HUES48 (cell line): ENCODE results near the gene OR2V1.
"Not testable (repeated sequence)": the region's sequence is repeated elsewhere in the genome, so short reads cannot be mapped to it uniquely, and the experiment has no call there.

Experiments used
- H3K27ac ChIP-seq: one replicate; pipeline ENCODE4 v1.7.0; 2013; ENCODE audit warnings: low read depth, low read length, inconsistent platforms
- H3K27me3 ChIP-seq: 2 replicates; pipeline ENCODE4 v1.6.1; 2013; ENCODE audit warnings: mild to moderate bottlenecking, low read length; ENCODE audit not compliant: control insufficient read depth, insufficient read depth
- H3K36me3 ChIP-seq: 2 replicates; pipeline ENCODE4 v1.6.1; 2013; ENCODE audit warnings: low read length; ENCODE audit not compliant: control insufficient read depth, insufficient read depth
- H3K4me1 ChIP-seq: 2 replicates; pipeline ENCODE4 v1.6.1; 2013; ENCODE audit warnings: mild to moderate bottlenecking, low read length; ENCODE audit not compliant: control insufficient read depth, insufficient read depth
- H3K4me3 ChIP-seq: 2 replicates; pipeline ENCODE4 v1.5.1; 2013; ENCODE audit warnings: mild to moderate bottlenecking, low read depth, low read length
- H3K9ac ChIP-seq: 2 replicates; pipeline ENCODE4 v1.6.1; 2013; ENCODE audit warnings: mild to moderate bottlenecking, low read depth, low read length, moderate library complexity
- H3K9me3 ChIP-seq: 2 replicates; pipeline ENCODE4 v1.6.1; 2013; ENCODE audit warnings: low read length; ENCODE audit not compliant: control insufficient read depth, insufficient read depth

The OR2V1 gene

GRCh38 chr5:181130832-181131496 is at the start of gene OR2V1:
OR2V1 (minus strand) TSS chr5:181131169; CDS start chr5:181125304, 5,865 bp downstream.
- Histone ChIP-seq H3K4me3 (no peak within 1 kb of the TSS), H3K27me3 (no peaks in the 10 kb centered on the region)

GRCh38 chr5:181177559-181177958 is 46.6 kb upstream of the OR2V1 start:
- not testable (repeated sequence) for H3K4me1 ChIP-seq, H3K36me3 ChIP-seq, H3K27me3 ChIP-seq, H3K9me3 ChIP-seq, H3K27ac ChIP-seq, H3K4me3 ChIP-seq, H3K9ac ChIP-seq

More at GRCh38 chr5:181130832-181131496, at the start of gene OR2V1:
- no peaks in the 10 kb centered on the region for H3K4me1 ChIP-seq
- H3K27ac ChIP-seq = no peak within 1 kb of the TSS
- H3K9ac ChIP-seq = no peak within 1 kb of the TSS
- no peaks in the 10 kb centered on the region for H3K36me3 ChIP-seq
- peaks cover 5% of the 10 kb centered on the region; the same call in 1 of the 2 replicates for H3K9me3 ChIP-seq

GRCh38 chr5:181176254-181176952 is 45.4 kb upstream of the OR2V1 start:
- Histone ChIP-seq H3K27me3 (peaks cover 18% of the 10 kb centered on the region), H3K9me3 (no peaks in the 10 kb centered on the region), H3K9ac (no peak overlapping the region), H3K4me3 (no peak overlapping the region), H3K36me3 (no peaks in the 10 kb centered on the region), H3K27ac (no peak overlapping the region), H3K4me1 (no peaks in the 10 kb centered on the region)

GRCh38 chr5:181173420-181174342 is 42.7 kb upstream of the OR2V1 start:
- peaks cover 38% of the 10 kb centered on the region for H3K27me3 ChIP-seq
- no peak overlapping the region for H3K9ac ChIP-seq
- no peaks in the 10 kb centered on the region for H3K36me3 ChIP-seq
- H3K4me1 ChIP-seq = no peaks in the 10 kb centered on the region
- H3K27ac ChIP-seq = peak overlapping the region; percentile 34
- peak overlapping the region; percentile 66 for H3K4me3 ChIP-seq
- H3K9me3 ChIP-seq = no peaks in the 10 kb centered on the region

- H3K9ac ChIP-seq = no peak overlapping the region
- peaks cover 44% of the 10 kb centered on the region for H3K27me3 ChIP-seq
- H3K27ac ChIP-seq = no peak overlapping the region
- peak overlapping the region; percentile 66 for H3K4me3 ChIP-seq
- H3K9me3 ChIP-seq = no peaks in the 10 kb centered on the region
- no peaks in the 10 kb centered on the region for H3K4me1 ChIP-seq
- H3K36me3 ChIP-seq = no peaks in the 10 kb centered on the region
Observed at GRCh38 chr5:181173027-181173419, 42.1 kb upstream of the OR2V1 start.

GRCh38 chr5:181171782-181172181 is 40.8 kb upstream of the OR2V1 start:
- Histone ChIP-seq H3K27me3 (peaks cover 45% of the 10 kb centered on the region), H3K27ac (no peak overlapping the region), H3K4me1 (no peaks in the 10 kb centered on the region), H3K9me3 (no peaks in the 10 kb centered on the region), H3K4me3 (no peak overlapping the region), H3K9ac (no peak overlapping the region), H3K36me3 (no peaks in the 10 kb centered on the region)

- H3K27ac ChIP-seq = no peak overlapping the region
- no peak overlapping the region for H3K9ac ChIP-seq
- H3K27me3 ChIP-seq = peaks cover 45% of the 10 kb centered on the region
- H3K36me3 ChIP-seq = no peaks in the 10 kb centered on the region
- peak overlapping the region; percentile 69; the same call in 1 of the 2 replicates for H3K4me3 ChIP-seq
- no peaks in the 10 kb centered on the region for H3K4me1 ChIP-seq
- no peaks in the 10 kb centered on the region for H3K9me3 ChIP-seq
Observed at GRCh38 chr5:181170996-181171395, 40.0 kb upstream of the OR2V1 start.

- Histone ChIP-seq H3K4me3 (peak overlapping the region; percentile 69), H3K27ac (no peak overlapping the region), H3K9me3 (no peaks in the 10 kb centered on the region), H3K9ac (no peak overlapping the region), H3K4me1 (no peaks in the 10 kb centered on the region), H3K27me3 (peaks cover 45% of the 10 kb centered on the region), H3K36me3 (no peaks in the 10 kb centered on the region)
Observed at GRCh38 chr5:181170237-181170825, 39.4 kb upstream of the OR2V1 start.

GRCh38 chr5:181169459-181170236 is 38.7 kb upstream of the OR2V1 start:
- H3K9me3 ChIP-seq, H3K4me1 ChIP-seq, H3K27ac ChIP-seq, H3K36me3 ChIP-seq, H3K9ac ChIP-seq: not testable (repeated sequence)
- Histone ChIP-seq H3K4me3 (peak overlapping the region; percentile 81), H3K27me3 (peaks cover 45% of the 10 kb centered on the region)

GRCh38 chr5:181168595-181169118 is 37.7 kb upstream of the OR2V1 start:
- no peak overlapping the region for H3K9ac ChIP-seq

More at GRCh38 chr5:181168595-181169118, 37.7 kb upstream of the OR2V1 start:
- Histone ChIP-seq H3K4me1 (no peaks in the 10 kb centered on the region), H3K4me3 (peak overlapping the region; percentile 81), H3K27me3 (peaks cover 45% of the 10 kb centered on the region), H3K27ac (no peak overlapping the region), H3K36me3 (no peaks in the 10 kb centered on the region), H3K9me3 (no peaks in the 10 kb centered on the region)
